ENCODE results near the gene CRABP2. TPM values are rescaled to one million over a fixed set of nuclear protein-coding genes. Genes with fewer than 3 reads are reported as not detected.
A peak's percentile ranks its signal among the peaks of the same experiment; 100 is the strongest.

CRABP2 gene
- total RNA-seq, 1 donor from 2014 or later: 278 TPM

GRCh38 chr1:156691665-156692440 lies 13.5 kb downstream of the CRABP2 start:
- no peaks in the 10 kb centered on the region for H3K79me2 ChIP-seq (ENCODE audit: insufficient read depth, low read length)
- peak overlapping the region; percentile 77 for H3K4me3 Mint-ChIP-seq (ENCODE audit: unreplicated experiment)
- H3K9me3 ChIP-seq (ENCODE audit: insufficient read depth, low read depth, low read length): no peaks in the 10 kb centered on the region
- peak overlapping the region; percentile 55 for H3K4me2 ChIP-seq (ENCODE audit: low read length)
- no peak overlapping the region for H3K4me3 ChIP-seq (ENCODE audit: insufficient read depth, low read depth, low read length)
- FAIRE-seq (no peak), DNase-seq (ENCODE audit: low read depth) (no peak)
- no peak overlapping the region for H3K27ac ChIP-seq (ENCODE audit: low read depth, low read length)
- H3K36me3 ChIP-seq (ENCODE audit: insufficient read depth, low read length): no peaks in the 10 kb centered on the region
- H3K27me3 Mint-ChIP-seq (ENCODE audit: low read depth, unreplicated experiment): no peaks in the 10 kb centered on the region
- H3K4me1 ChIP-seq (ENCODE audit: insufficient read depth, low read length): peaks cover 29% of the 10 kb centered on the region
- peaks cover 2% of the 10 kb centered on the region for H3K27me3 ChIP-seq (ENCODE audit: insufficient read depth, low read length)
- H3K27ac Mint-ChIP-seq (ENCODE audit: unreplicated experiment): peak overlapping the region; percentile 79
- H2AFZ ChIP-seq (ENCODE audit: low read depth, low read length): peak overlapping the region; percentile 58
- H3K9me3 Mint-ChIP-seq (ENCODE audit: unreplicated experiment): no peaks in the 10 kb centered on the region
- H3K4me1 Mint-ChIP-seq (ENCODE audit: low read depth, unreplicated experiment): peaks cover 48% of the 10 kb centered on the region
- no peak for TF ChIP-seq CTCF (IDR thresholded peaks at IDR 0.05; ENCODE audit: insufficient read depth, low read depth, low read length)
- no peak overlapping the region for H3K9ac ChIP-seq (ENCODE audit: low read length)
- H3K36me3 Mint-ChIP-seq (ENCODE audit: low read depth, unreplicated experiment): no peaks in the 10 kb centered on the region
- no peaks in the 10 kb centered on the region for H4K20me1 ChIP-seq (ENCODE audit: insufficient read depth, low read length)

GRCh38 chr1:156691191-156691590 lies 14.2 kb downstream of the CRABP2 start:
- FAIRE-seq (no peak), DNase-seq (ENCODE audit: low read depth) (no peak)
- Histone ChIP-seq H4K20me1 (ENCODE audit: insufficient read depth, low read length) (no peaks in the 10 kb centered on the region), H3K4me2 (ENCODE audit: low read length) (peak overlapping the region; percentile 55), H3K27me3 (ENCODE audit: insufficient read depth, low read length) (no peaks in the 10 kb centered on the region), H2AFZ (ENCODE audit: low read depth, low read length) (no peak overlapping the region), H3K79me2 (ENCODE audit: insufficient read depth, low read length) (no peaks in the 10 kb centered on the region), H3K36me3 (ENCODE audit: insufficient read depth, low read length) (no peaks in the 10 kb centered on the region), H3K9ac (ENCODE audit: low read length) (no peak overlapping the region), H3K4me1 (ENCODE audit: insufficient read depth, low read length) (peaks cover 29% of the 10 kb centered on the region), H3K9me3 (ENCODE audit: insufficient read depth, low read depth, low read length) (no peaks in the 10 kb centered on the region), H3K27ac (ENCODE audit: low read depth, low read length) (no peak overlapping the region), H3K4me3 (ENCODE audit: insufficient read depth, low read depth, low read length) (no peak overlapping the region)
- H3K27me3 Mint-ChIP-seq (ENCODE audit: low read depth, unreplicated experiment): no peaks in the 10 kb centered on the region
- H3K36me3 Mint-ChIP-seq (ENCODE audit: low read depth, unreplicated experiment): no peaks in the 10 kb centered on the region
- peaks cover 48% of the 10 kb centered on the region for H3K4me1 Mint-ChIP-seq (ENCODE audit: low read depth, unreplicated experiment)
- no peaks in the 10 kb centered on the region for H3K9me3 Mint-ChIP-seq (ENCODE audit: unreplicated experiment)
- no peak overlapping the region for H3K4me3 Mint-ChIP-seq (ENCODE audit: unreplicated experiment)
- TF ChIP-seq EZH2 (IDR thresholded peaks at IDR 0.05; ENCODE audit: insufficient read depth, low read length): no peak
- no peak for TF ChIP-seq CTCF (IDR thresholded peaks at IDR 0.05; ENCODE audit: insufficient read depth, low read depth, low read length)
- peak overlapping the region; percentile 79 for H3K27ac Mint-ChIP-seq (ENCODE audit: unreplicated experiment)

GRCh38 chr1:156690675-156691036 lies 14.7 kb downstream of the CRABP2 start:
- Mint-ChIP-seq H3K4me1 (ENCODE audit: low read depth, unreplicated experiment) (peaks cover 48% of the 10 kb centered on the region), H3K36me3 (ENCODE audit: low read depth, unreplicated experiment) (no peaks in the 10 kb centered on the region), H3K4me3 (ENCODE audit: unreplicated experiment) (peak overlapping the region; percentile 84), H3K27me3 (ENCODE audit: low read depth, unreplicated experiment) (no peaks in the 10 kb centered on the region), H3K9me3 (ENCODE audit: unreplicated experiment) (no peaks in the 10 kb centered on the region), H3K27ac (ENCODE audit: unreplicated experiment) (peak overlapping the region; percentile 77)
- Histone ChIP-seq H3K4me3 (ENCODE audit: insufficient read depth, low read depth, low read length) (no peak overlapping the region), H3K9ac (ENCODE audit: low read length) (no peak overlapping the region), H3K27ac (ENCODE audit: low read depth, low read length) (no peak overlapping the region), H3K36me3 (ENCODE audit: insufficient read depth, low read length) (no peaks in the 10 kb centered on the region), H3K4me1 (ENCODE audit: insufficient read depth, low read length) (peaks cover 29% of the 10 kb centered on the region), H3K4me2 (ENCODE audit: low read length) (peak overlapping the region; percentile 90), H4K20me1 (ENCODE audit: insufficient read depth, low read length) (no peaks in the 10 kb centered on the region), H3K79me2 (ENCODE audit: insufficient read depth, low read length) (no peaks in the 10 kb centered on the region), H2AFZ (ENCODE audit: low read depth, low read length) (no peak overlapping the region), H3K27me3 (ENCODE audit: insufficient read depth, low read length) (no peaks in the 10 kb centered on the region), H3K9me3 (ENCODE audit: insufficient read depth, low read depth, low read length) (no peaks in the 10 kb centered on the region)
- DNase-seq (ENCODE audit: low read depth) (no peak), FAIRE-seq (no peak)
- no peak for TF ChIP-seq CTCF (IDR thresholded peaks at IDR 0.05; ENCODE audit: insufficient read depth, low read depth, low read length)
- TF ChIP-seq EZH2 (IDR thresholded peaks at IDR 0.05; ENCODE audit: insufficient read depth, low read length): no peak

Data from astrocyte (in vitro differentiated cells and primary cell).